Heart left ventricle (tissue), 16 donors: ENCODE measurements around the gene PAM16. TPM values are rescaled to one million over a fixed set of nuclear protein-coding genes. Genes with fewer than 3 reads are reported as not detected.

Experiments
- ATAC-seq, 4 donors: fragments of 200-7000 bp; cut with Tn5 transposase; one replicate each; pipeline ENCODE4 v1.9.1; 2020 to 2022; ENCODE audit warnings: moderate library complexity in 4 of 4, mild to moderate bottlenecking in 3 of 4, moderate number of reproducible peaks in 1 of 4
- DNase-seq, 5 donors: peaks; one replicate each; pipeline ENCODE4 v3.0.0-alpha.2; 2020
- H3K27ac ChIP-seq, 12 donors: fragments of 200-600 bp; sonication (generic) in 4 of 12; one replicate each; pipeline versions ENCODE4 v1.5.0 to v1.8.0; 2016 to 2022; ENCODE audit warnings: mild to moderate bottlenecking in 2 of 12
- H3K27me3 ChIP-seq, 9 donors: fragments of 200-600 bp; sonication (generic) in 2 of 9; one replicate each; pipeline versions ENCODE4 v1.5.1 to v1.8.0; 2016 to 2022; ENCODE audit warnings: mild to moderate bottlenecking in 3 of 9
- H3K36me3 ChIP-seq, 9 donors: fragments of 200-600 bp; sonication (generic) in 2 of 9; one replicate each; pipeline versions ENCODE4 v1.5.0 to v1.8.0; 2018 to 2022; ENCODE audit warnings: mild to moderate bottlenecking in 2 of 9
- H3K4me1 ChIP-seq, 12 donors: fragments of 200-600 bp; sonication (generic) in 4 of 12; one replicate each; pipeline versions ENCODE4 v1.5.0 to v1.8.0; 2016 to 2022; ENCODE audit warnings: mild to moderate bottlenecking in 3 of 12
- H3K4me3 ChIP-seq, 12 donors: fragments of 200-600 bp; sonication (generic) in 4 of 12; one replicate each; pipeline versions ENCODE4 v1.5.0 to v1.8.0; 2017 to 2022; ENCODE audit warnings: mild to moderate bottlenecking in 9 of 12, moderate library complexity in 4 of 12
- H3K9me3 ChIP-seq, 12 donors: fragments of 200-600 bp; sonication (generic) in 4 of 12; one replicate each; pipeline versions ENCODE4 v1.5.0 to v1.8.0; 2016 to 2022; ENCODE audit warnings: mild to moderate bottlenecking in 1 of 12
- CTCF ChIP-seq, 12 donors: fragments of 200-600 bp; sonication (generic) in 4 of 12; IDR thresholded peaks; one replicate each; pipeline versions ENCODE4 v1.5.0 to v1.8.0; 2018 to 2022; ENCODE audit warnings: antibody characterized with exemption in 12 of 12, mild to moderate bottlenecking in 5 of 12
- POLR2A ChIP-seq, 2 donors: fragments of 450-650 bp; IDR thresholded peaks; one replicate each; pipeline ENCODE4 v1.6.1; 2017; ENCODE audit warnings: antibody characterized with exemption in 2 of 2, mild to moderate bottlenecking in 2 of 2, moderate library complexity in 2 of 2
- WGBS, 4 donors: extraction: QIAGEN DNeasy Blood & Tissue Kit in 2 of 4; methylation state at CpG; one replicate each; pipeline versions ENCODE4 v1.1.5 to v1.1.7; 2013 to 2018; 5-methylcytosine and 5-hydroxymethylcytosine counted together
- intact Hi-C, 10 donors: fragments of 100-400 bp; cut with DNase I; formaldehyde crosslinking; loops; one replicate each; pipeline versions ENCODE4 v1.11.1 to v1.14.2; 2022
- polyA plus RNA-seq, 2 donors: library from polyadenylated mRNA; stranded (reverse); fragments of 200-250 nt; gene quantifications; one replicate each; pipeline ENCODE4 v1.2.3, GENCODE V29; 2013
- total RNA-seq, 9 donors: library from RNA; depleted of rRNA in 2 of 9; stranded (reverse); fragments of >200 nt in 2 of 9; fragmentation: NEBNext Ultra II Directional in 3 of 9; extraction: Animal tissue kit (Norgen Biotek cat#: 25700) in 3 of 9; gene quantifications; one replicate each; pipeline versions ENCODE4 v1.1.0 to v1.2.4, GENCODE V29; 2016 to 2023
- donor health status: ischemic (EF 13 %, LVEDD 7.1; RV severe dilation, severe dysfunction).
- donor health status: healthy with polysubstance abuse.
- donor health status: DM: no; HTN: yes; CAD: no.
- donor health status: DM: no; HTN: no; CAD: no.
- donor health status: ischemic (EF 25% LVEDD 6.9; RV normal size, moderate dysfunction).
- donor health status: ischemic (EF 25% LVEDD 5.7; RV mildly dilated, moderate dysfunction).
- donor health status: healthy.
- donor health status: DM: yes; HTN: yes; CAD: no.
- donor health status: ischemic (EF 35%, LVEDD 5.7; RV mildly dilated, moderate dysfunction).
- donor health status: nonischemic (EF 11% LVEDD 7.7; RV severe dilation, severe dysfunction).
- donor health status: DM: yes; HTN: yes; CAD: no.
- donor health status: PGD.
- donor health status: ischemic (EF 29% LVEDD 5.4; RV normal size, mild dysfunction).
- donor health status: nonischemic (EF 23%, LVEDD 6.1; RV moderate dilation, normal function).

Gene PAM16
- total and polyA plus RNA-seq, 11 donors = 32.7 to 210 (median 65.0) TPM

GRCh38 chr16:4387781-4388180, 36.7 kb upstream of the PAM16 start:
- peak overlapping the region in 10 of 12 donors; percentile 8 to 85 (median 62) for H3K27ac ChIP-seq
- H3K4me1 ChIP-seq = peaks cover 0 to 69% (median 28%) of the 10 kb centered on the region in 12 donors
- DNase-seq (peak; percentile 7 to 58 (median 25)), ATAC-seq (no peak)
- no peak overlapping the region for H3K4me3 ChIP-seq
- TF ChIP-seq POLR2A (IDR thresholded peaks at IDR 0.05) = no peak
- TF ChIP-seq CTCF (IDR thresholded peaks at IDR 0.05) = no peak
- intact Hi-C loops = loop anchor here in 1 of 10 donors (2.0 kb wide), 1 partner anchor 17 kb away; the partner anchor contains the start of gene VASN
- peaks cover 0 to 94% (median 16%) of the 10 kb centered on the region in 9 donors for H3K36me3 ChIP-seq
- WGBS, 4 donors = 74 to 91% (median 83%) methylated on average over 13 to 20 of the region's 20 CpGs
- no peaks in the 10 kb centered on the region for H3K27me3 ChIP-seq
- H3K9me3 ChIP-seq = no peaks in the 10 kb centered on the region

- H3K9me3 ChIP-seq = no peaks in the 10 kb centered on the region
- intact Hi-C loops = no loop called here
- no peak overlapping the region for H3K4me3 ChIP-seq
- H3K4me1 ChIP-seq = peaks cover 0 to 62% (median 21%) of the 10 kb centered on the region in 12 donors
- DNase-seq (peak in 2 of 5 donors; percentile 45 to 48), ATAC-seq (peak in 2 of 4 donors; percentile 4 to 44)
- H3K27me3 ChIP-seq = no peaks in the 10 kb centered on the region
- H3K36me3 ChIP-seq = peaks cover 0 to 96% (median 23%) of the 10 kb centered on the region in 9 donors
- TF ChIP-seq CTCF (IDR thresholded peaks at IDR 0.05) (no peak), POLR2A (IDR thresholded peaks at IDR 0.05) (no peak)
- 75 to 86% (median 83%) methylated on average over 9 to 10 of the region's 10 CpGs for WGBS, 4 donors
- peak overlapping the region in 10 of 12 donors; percentile 8 to 85 (median 45) for H3K27ac ChIP-seq
Observed at GRCh38 chr16:4386951-4387565, 35.9 kb upstream of the PAM16 start.

GRCh38 chr16:4386451-4386805, 35.3 kb upstream of the PAM16 start:
- H3K4me1 ChIP-seq = peaks cover 0 to 58% (median 20%) of the 10 kb centered on the region in 12 donors
- 55 to 82% (median 70%) methylated on average over 8 of the region's 8 CpGs for WGBS, 4 donors
- H3K4me3 ChIP-seq = no peak overlapping the region
- peak in 1 of 5 donors; percentile 62 for DNase-seq
- H3K36me3 ChIP-seq = peaks cover 0 to 97% (median 23%) of the 10 kb centered on the region in 9 donors
- ATAC-seq = peak in 1 of 4 donors; percentile 2
- peak overlapping the region in 10 of 12 donors; percentile 8 to 85 (median 36) for H3K27ac ChIP-seq
- no peaks in the 10 kb centered on the region for H3K9me3 ChIP-seq
- no peaks in the 10 kb centered on the region for H3K27me3 ChIP-seq
- intact Hi-C loops = no loop called here
- no peak for TF ChIP-seq POLR2A (IDR thresholded peaks at IDR 0.05)
- no peak for TF ChIP-seq CTCF (IDR thresholded peaks at IDR 0.05)

GRCh38 chr16:4385789-4386450, 34.8 kb upstream of the PAM16 start:
- Histone ChIP-seq H3K9me3 (no peaks in the 10 kb centered on the region), H3K36me3 (peaks cover 0 to 98% (median 26%) of the 10 kb centered on the region in 9 donors), H3K4me3 (no peak overlapping the region), H3K27me3 (no peaks in the 10 kb centered on the region), H3K4me1 (peaks cover 0 to 58% (median 20%) of the 10 kb centered on the region in 12 donors), H3K27ac (peak overlapping the region in 8 of 12 donors; percentile 11 to 85 (median 57))
- TF ChIP-seq POLR2A (IDR thresholded peaks at IDR 0.05) (no peak), CTCF (IDR thresholded peaks at IDR 0.05) (no peak)
- WGBS, 4 donors = 79 to 84% (median 82%) methylated on average over 9 to 11 of the region's 11 CpGs
- intact Hi-C loops = no loop called here
- ATAC-seq (no peak), DNase-seq (no peak)
